ENCODE data around the gene FBXW5.

The FBXW5 gene

GRCh38 chr9:136910901-136911245 lies 33.7 kb downstream of the FBXW5 start:
- no peak for TF ChIP-seq CTCF (IDR thresholded peaks at IDR 0.05; ENCODE audit: control insufficient read depth, extremely low read depth, insufficient read depth)
- no peak for DNase-seq (ENCODE audit: low read depth)
- H3K4me3 ChIP-seq (ENCODE audit: low read depth, low read length) = no peak overlapping the region

GRCh38 chr9:136910197-136910900 lies 34.2 kb downstream of the FBXW5 start:
- no peak for TF ChIP-seq CTCF (IDR thresholded peaks at IDR 0.05; ENCODE audit: control insufficient read depth, extremely low read depth, insufficient read depth)
- no peak for DNase-seq (ENCODE audit: low read depth)

GRCh38 chr9:136907011-136907914 lies 37.3 kb downstream of the FBXW5 start:
- no peak overlapping the region for H3K4me3 ChIP-seq (ENCODE audit: low read depth, low read length)
- no peak for DNase-seq (ENCODE audit: low read depth)
- TF ChIP-seq CTCF (IDR thresholded peaks at IDR 0.05; ENCODE audit: control insufficient read depth, extremely low read depth, insufficient read depth) = no peak

More at GRCh38 chr9:136910197-136910900, 34.2 kb downstream of the FBXW5 start:
- H3K4me3 ChIP-seq (ENCODE audit: low read depth, low read length) = no peak overlapping the region

GRCh38 chr9:136906266-136906665 lies 38.3 kb downstream of the FBXW5 start:
- no peak for DNase-seq (ENCODE audit: low read depth)
- no peak overlapping the region for H3K4me3 ChIP-seq (ENCODE audit: low read depth, low read length)
- TF ChIP-seq CTCF (IDR thresholded peaks at IDR 0.05; ENCODE audit: control insufficient read depth, extremely low read depth, insufficient read depth) = no peak

- DNase-seq (ENCODE audit: low read depth) = no peak
- no peak for TF ChIP-seq CTCF (IDR thresholded peaks at IDR 0.05; ENCODE audit: control insufficient read depth, extremely low read depth, insufficient read depth)
- no peak overlapping the region for H3K4me3 ChIP-seq (ENCODE audit: low read depth, low read length)
These were observed 41.4 kb downstream of the FBXW5 start for GRCh38 chr9:136903041-136903554.

GRCh38 chr9:136902259-136902821 lies 42.2 kb downstream of the FBXW5 start:
- TF ChIP-seq CTCF (IDR thresholded peaks at IDR 0.05; ENCODE audit: control insufficient read depth, extremely low read depth, insufficient read depth) = no peak
- peak; percentile 73 for DNase-seq (ENCODE audit: low read depth)
- no peak overlapping the region for H3K4me3 ChIP-seq (ENCODE audit: low read depth, low read length)
